Activated naive CD8-positive, alpha-beta T cell treated with anti-CD3 and anti-CD28 coated beads, Interleukin-2, amount 50 U/mL, for 16 hours (primary cell): Measurements from ENCODE around the gene PPP1R8.

Experiments
- DNase-seq: peaks from one replicate; pipeline ENCODE4 v3.0.0-alpha.2; 2020; ENCODE audit warnings: low read depth, low spot score

Gene PPP1R8

DNA sequence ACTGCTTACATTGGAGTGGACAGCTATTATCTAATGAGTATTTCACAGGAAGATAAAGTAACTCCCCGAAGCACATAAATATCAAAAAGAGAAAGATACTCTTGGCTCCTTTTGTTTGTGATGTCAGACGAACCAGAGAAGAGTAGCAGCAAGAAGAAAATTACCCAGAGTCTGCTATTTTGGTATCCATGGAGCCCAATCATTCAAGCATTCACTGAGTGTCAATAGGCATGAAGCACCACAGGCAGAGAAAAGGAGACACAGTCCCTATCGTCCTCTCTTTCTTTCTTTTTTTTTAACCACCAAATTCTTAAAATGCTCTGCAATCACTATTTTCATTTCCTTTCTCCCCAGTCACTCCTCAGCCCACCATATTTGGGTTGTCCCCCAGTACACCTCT, 63.9 kb downstream of the PPP1R8 start:
- no peak for DNase-seq
